Measurements from ENCODE around the gene AIPL1.

The AIPL1 gene

DNA sequence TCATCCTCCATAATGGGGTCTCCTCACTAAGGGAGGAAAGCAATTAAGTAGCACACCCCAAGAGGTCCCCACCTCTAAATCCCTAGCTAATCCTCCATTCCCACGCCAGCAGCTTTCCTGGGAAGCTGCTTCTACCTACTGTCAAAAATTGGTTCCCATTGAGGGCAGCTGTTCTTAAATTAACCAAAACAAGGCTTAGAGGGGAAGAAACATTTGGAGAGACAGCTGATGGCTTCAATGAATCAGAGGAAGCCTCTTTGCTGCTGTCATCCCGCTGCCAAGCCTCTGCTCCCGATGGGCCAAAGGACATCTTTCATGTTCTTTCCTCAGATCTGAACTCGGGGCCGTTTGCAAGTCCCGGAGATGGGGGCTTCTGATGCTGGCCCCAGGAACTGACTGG lies 26.6 kb downstream of the AIPL1 start:
- no peak overlapping the region for H3K27ac ChIP-seq
- TF ChIP-seq, protein P1, sequence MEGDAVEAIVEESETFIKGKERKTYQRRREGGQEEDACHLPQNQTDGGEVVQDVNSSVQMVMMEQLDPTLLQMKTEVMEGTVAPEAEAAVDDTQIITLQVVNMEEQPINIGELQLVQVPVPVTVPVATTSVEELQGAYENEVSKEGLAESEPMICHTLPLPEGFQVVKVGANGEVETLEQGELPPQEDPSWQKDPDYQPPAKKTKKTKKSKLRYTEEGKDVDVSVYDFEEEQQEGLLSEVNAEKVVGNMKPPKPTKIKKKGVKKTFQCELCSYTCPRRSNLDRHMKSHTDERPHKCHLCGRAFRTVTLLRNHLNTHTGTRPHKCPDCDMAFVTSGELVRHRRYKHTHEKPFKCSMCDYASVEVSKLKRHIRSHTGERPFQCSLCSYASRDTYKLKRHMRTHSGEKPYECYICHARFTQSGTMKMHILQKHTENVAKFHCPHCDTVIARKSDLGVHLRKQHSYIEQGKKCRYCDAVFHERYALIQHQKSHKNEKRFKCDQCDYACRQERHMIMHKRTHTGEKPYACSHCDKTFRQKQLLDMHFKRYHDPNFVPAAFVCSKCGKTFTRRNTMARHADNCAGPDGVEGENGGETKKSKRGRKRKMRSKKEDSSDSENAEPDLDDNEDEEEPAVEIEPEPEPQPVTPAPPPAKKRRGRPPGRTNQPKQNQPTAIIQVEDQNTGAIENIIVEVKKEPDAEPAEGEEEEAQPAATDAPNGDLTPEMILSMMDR (conservative IDR thresholded peaks at IDR 0.05), result no peak

DNA sequence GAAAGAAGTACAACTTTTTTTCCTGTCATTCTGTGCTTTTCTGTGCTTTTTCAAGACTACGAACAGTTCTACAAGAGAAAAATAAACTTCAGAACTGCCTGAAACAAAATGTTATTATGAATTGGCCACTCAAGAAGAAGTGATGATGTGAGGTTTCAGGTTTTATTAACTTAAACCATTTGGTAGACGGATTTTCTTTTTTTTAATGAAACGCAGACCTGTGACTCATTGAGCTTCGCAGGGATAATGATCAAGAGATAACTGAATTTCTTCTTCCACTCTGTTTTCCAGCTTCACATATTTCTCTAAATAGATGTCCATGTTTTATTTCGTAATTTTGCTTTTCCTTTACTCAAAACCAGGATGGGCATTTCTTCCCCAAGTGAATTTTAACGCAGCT lies 32.7 kb downstream of the AIPL1 start:
- H3K27ac ChIP-seq, result no peak overlapping the region
- TF ChIP-seq, protein P1 (conservative IDR thresholded peaks at IDR 0.05), result no peak

DNA sequence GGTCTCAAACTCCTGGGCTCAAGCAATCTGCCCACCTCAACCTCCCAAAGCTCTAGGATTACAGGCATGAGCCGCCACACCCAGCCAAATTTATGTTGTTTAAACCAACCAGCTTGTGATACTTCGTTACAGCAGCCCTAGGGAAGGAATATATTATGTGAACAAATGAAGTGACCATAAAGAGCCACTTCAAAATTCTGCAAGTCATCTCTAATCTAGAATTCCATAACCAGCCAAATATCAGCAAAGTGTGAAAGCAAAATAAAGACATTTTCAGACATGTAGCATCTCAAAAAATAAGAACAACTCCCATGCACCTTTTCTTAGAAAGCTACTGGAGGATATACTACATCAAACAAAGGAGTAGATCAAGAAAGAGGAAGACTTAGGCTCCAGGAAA lies 36.0 kb downstream of the AIPL1 start:
- no peak overlapping the region for H3K27ac ChIP-seq
- TF ChIP-seq, protein P1 (conservative IDR thresholded peaks at IDR 0.05), result no peak

DNA sequence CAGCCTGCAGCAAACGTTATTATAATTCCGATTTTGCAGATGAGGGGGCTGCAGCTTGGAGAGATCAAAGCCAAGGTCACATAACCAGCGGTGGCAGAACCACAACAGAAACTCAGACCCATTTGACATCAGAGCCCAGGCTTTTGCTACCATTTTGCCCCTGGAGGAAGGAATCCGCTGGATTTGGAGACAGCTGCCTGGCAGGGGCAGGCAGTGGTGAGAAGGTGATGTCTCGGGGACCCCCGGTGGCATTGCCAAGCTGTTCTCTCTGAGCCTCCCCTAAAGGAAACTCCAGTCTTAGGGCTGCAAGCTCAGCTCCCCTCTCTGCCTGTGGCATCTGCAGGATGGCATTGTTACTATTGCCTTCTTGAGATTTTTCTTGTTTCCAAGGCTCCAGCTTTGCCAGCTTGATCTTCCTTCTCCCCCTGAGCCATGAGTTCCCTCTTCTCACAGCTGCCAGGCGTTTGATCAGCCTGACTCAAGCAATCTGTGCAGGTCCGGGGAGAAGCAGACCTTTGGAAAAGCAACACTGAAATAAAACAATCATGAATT lies 40.8 kb downstream of the AIPL1 start:
- peak overlapping the region; percentile 84 for H3K27ac ChIP-seq
- TF ChIP-seq, protein P1 (conservative IDR thresholded peaks at IDR 0.05), result no peak

DNA sequence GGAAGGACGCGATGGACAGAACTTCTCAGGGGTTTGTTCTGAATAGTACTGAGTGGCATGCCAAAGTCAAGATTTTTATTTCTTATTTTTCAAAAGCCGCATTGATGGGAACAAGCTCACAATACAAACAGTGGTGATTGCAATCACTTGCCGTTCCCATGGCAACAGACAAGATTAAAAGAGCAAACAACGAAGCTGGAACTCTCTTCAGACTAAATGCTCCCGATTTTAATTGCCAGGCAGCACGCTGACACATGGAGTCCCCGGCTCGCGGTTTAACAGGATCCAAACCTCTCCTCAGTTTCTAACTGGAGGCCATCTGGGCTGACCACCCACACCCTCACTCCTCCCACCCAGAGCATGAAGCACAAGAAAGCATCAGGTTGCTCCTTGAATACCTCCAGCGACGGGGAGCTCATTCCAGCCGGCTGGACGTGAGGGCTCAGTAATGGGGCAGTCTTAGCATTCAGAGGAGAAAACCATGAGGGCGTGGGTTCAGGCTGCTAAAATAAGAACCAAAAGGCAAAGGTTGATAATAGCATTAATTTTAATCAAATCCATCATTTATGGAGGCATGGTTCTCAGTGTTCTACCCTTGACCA lies 41.5 kb downstream of the AIPL1 start:
- TF ChIP-seq, protein P1 (conservative IDR thresholded peaks at IDR 0.05), result no peak
- peak overlapping the region; percentile 84 for H3K27ac ChIP-seq

DNA sequence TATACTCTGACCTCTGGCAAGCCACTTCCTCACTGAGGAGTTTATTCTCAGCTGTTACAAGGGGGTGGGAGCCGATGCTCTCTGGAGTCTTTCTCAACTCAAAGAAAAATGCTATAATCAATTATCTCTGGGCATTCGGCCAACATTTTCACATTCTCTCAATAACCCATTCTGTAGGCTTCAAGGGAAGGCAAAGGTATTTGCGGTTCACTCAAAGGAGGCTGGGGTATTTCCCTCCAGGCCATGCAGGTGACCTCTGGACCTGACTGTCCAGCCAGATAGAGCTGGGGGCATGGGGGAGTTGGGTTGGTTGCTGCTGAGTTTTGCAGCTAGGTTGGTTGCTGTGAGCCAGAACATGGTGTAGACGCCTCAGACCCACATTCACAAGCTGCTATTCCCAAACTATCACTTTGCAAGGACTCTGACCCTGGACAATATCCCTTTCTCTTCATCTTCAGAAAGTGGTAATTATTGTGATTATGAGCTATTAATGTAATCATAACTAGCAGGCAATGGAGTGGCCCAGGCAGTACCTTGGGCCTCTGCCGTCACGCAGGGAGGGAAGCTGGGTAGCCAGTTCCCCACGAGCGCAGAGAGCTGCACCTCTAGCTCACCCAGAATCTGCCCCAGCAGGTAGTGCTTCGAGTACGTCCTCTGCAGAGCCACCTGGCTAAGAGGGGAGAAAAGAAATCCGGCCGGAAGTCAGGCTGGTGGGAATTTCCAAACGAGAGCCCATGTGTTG lies 42.1 kb downstream of the AIPL1 start:
- H3K27ac ChIP-seq, result peak overlapping the region; percentile 84
- TF ChIP-seq, protein P1 (conservative IDR thresholded peaks at IDR 0.05), result no peak

DNA sequence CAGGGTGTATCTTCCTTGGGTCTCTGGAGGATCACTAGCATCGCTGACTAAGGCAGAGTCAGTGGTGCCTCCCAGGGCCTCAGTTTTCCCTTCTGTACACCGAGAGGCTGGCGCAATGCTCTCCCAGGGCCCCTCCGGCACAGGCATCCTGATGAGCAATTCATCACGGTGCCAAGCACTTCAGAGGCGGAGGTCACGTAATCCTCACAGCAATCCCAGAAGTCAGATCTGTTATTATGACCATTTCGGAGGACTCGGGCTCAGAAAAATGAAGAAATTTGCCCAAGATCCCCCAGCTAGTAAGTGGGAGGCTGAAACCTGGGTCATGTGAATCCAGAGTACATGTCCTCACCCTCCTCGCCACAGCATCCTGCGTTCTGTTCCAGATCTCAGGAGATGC lies 46.5 kb downstream of the AIPL1 start:
- no peak overlapping the region for H3K27ac ChIP-seq
- TF ChIP-seq, protein P1 (conservative IDR thresholded peaks at IDR 0.05), result no peak
